HEK293 (cell line): ENCODE measurements around the gene PKMYT1.

Experiments used
- KLF16 ChIP-seq: fragments of 450-650 bp; formaldehyde crosslinking; IDR thresholded peaks from 2 replicates; pipeline ENCODE4 v1.5.1; 2017; ENCODE audit warnings: missing biosample characterization, missing genetic modification characterization
- ZBTB1 ChIP-seq: fragments of 450-650 bp; formaldehyde crosslinking; IDR thresholded peaks from 2 replicates; pipeline ENCODE4 v1.5.1; 2016; ENCODE audit warnings: missing biosample characterization, missing genetic modification characterization
- ZBTB17 ChIP-seq: fragments of 450-650 bp; formaldehyde crosslinking; IDR thresholded peaks from 2 replicates; pipeline ENCODE4 v1.5.1; 2016; ENCODE audit warnings: missing biosample characterization, missing genetic modification characterization
- ZBTB20 ChIP-seq: fragments of 450-650 bp; formaldehyde crosslinking; IDR thresholded peaks from 2 replicates; pipeline ENCODE4 v1.5.1; 2016; ENCODE audit warnings: missing biosample characterization, missing genetic modification characterization
- ZEB2 ChIP-seq: fragments of 450-650 bp; formaldehyde crosslinking; IDR thresholded peaks from 2 replicates; pipeline ENCODE4 v1.5.1; 2016; ENCODE audit warnings: missing biosample characterization, missing genetic modification characterization
- ZFP69B ChIP-seq: fragments of 450-650 bp; formaldehyde crosslinking; IDR thresholded peaks from 2 replicates; pipeline ENCODE4 v1.5.1; 2016; ENCODE audit warnings: missing biosample characterization, missing genetic modification characterization
- ZNF10 ChIP-seq: fragments of 450-650 bp; formaldehyde crosslinking; IDR thresholded peaks from 2 replicates; pipeline ENCODE4 v1.5.1; 2017; ENCODE audit warnings: missing biosample characterization, missing genetic modification characterization
- ZNF112 ChIP-seq: fragments of 450-650 bp; formaldehyde crosslinking; IDR thresholded peaks from 2 replicates; pipeline ENCODE4 v1.5.0; 2017; ENCODE audit warnings: missing biosample characterization, missing genetic modification characterization
- ZNF121 ChIP-seq: fragments of 450-650 bp; formaldehyde crosslinking; IDR thresholded peaks from 2 replicates; pipeline ENCODE4 v1.5.1; 2016; ENCODE audit warnings: missing biosample characterization, missing genetic modification characterization
- ZNF23 ChIP-seq: fragments of 450-650 bp; formaldehyde crosslinking; IDR thresholded peaks from 2 replicates; pipeline ENCODE4 v1.5.1; 2016; ENCODE audit warnings: missing biosample characterization, missing genetic modification characterization, borderline replicate concordance
- ZNF248 ChIP-seq: fragments of 450-650 bp; formaldehyde crosslinking; IDR thresholded peaks from 2 replicates; pipeline ENCODE4 v1.5.1; 2017; ENCODE audit warnings: missing biosample characterization, missing genetic modification characterization
- ZNF274 ChIP-seq, 2 experiments: fragments of 200-500 bp in 1 of 2; fragments of 450-650 bp in 1 of 2; sonication (Bioruptor generic) in 1 of 2; formaldehyde crosslinking in 1 of 2; IDR thresholded peaks; 2 replicates each; pipeline versions ENCODE4 v1.5.1 to v1.6.1; 2014 to 2016; ENCODE audit warnings: borderline replicate concordance in 1 of 2, inconsistent platforms in 1 of 2, low read length in 1 of 2, missing biosample characterization in 1 of 2, missing genetic modification characterization in 1 of 2
- ZNF311 ChIP-seq: fragments of 450-650 bp; formaldehyde crosslinking; IDR thresholded peaks from 2 replicates; pipeline ENCODE4 v1.5.1; 2017; ENCODE audit warnings: missing biosample characterization, missing genetic modification characterization, borderline replicate concordance
- ZNF341 ChIP-seq: fragments of 450-650 bp; formaldehyde crosslinking; IDR thresholded peaks from 2 replicates; pipeline ENCODE4; 2016; ENCODE audit warnings: low read depth, missing biosample characterization, missing genetic modification characterization
- ZNF354C ChIP-seq: fragments of 450-650 bp; formaldehyde crosslinking; IDR thresholded peaks from 2 replicates; pipeline ENCODE4 v1.5.1; 2016; ENCODE audit warnings: missing biosample characterization, missing genetic modification characterization, low read depth, borderline replicate concordance
- ZNF391 ChIP-seq: fragments of 450-650 bp; formaldehyde crosslinking; IDR thresholded peaks from 2 replicates; pipeline ENCODE4 v1.5.1; 2016; ENCODE audit warnings: low read depth, missing biosample characterization, missing genetic modification characterization, borderline replicate concordance
- ZNF394 ChIP-seq: fragments of 450-650 bp; formaldehyde crosslinking; IDR thresholded peaks from 2 replicates; pipeline ENCODE4 v1.5.1; 2016; ENCODE audit warnings: missing biosample characterization, missing genetic modification characterization, mild to moderate bottlenecking, moderate library complexity, borderline replicate concordance
- ZNF433 ChIP-seq: fragments of 450-650 bp; formaldehyde crosslinking; IDR thresholded peaks from 2 replicates; pipeline ENCODE4 v1.5.1; 2016; ENCODE audit warnings: missing biosample characterization, missing genetic modification characterization, low read depth
- ZNF48 ChIP-seq: fragments of 450-650 bp; formaldehyde crosslinking; IDR thresholded peaks from 2 replicates; pipeline ENCODE4 v1.5.1; 2016; ENCODE audit warnings: missing biosample characterization, missing genetic modification characterization
- ZNF501 ChIP-seq: fragments of 450-650 bp; formaldehyde crosslinking; IDR thresholded peaks from 2 replicates; pipeline ENCODE4 v1.5.1; 2016; ENCODE audit warnings: missing biosample characterization, missing genetic modification characterization
- ZNF558 ChIP-seq: fragments of 450-650 bp; formaldehyde crosslinking; IDR thresholded peaks from 2 replicates; pipeline ENCODE4 v1.5.1; 2016; ENCODE audit warnings: missing biosample characterization, missing genetic modification characterization
- ZNF621 ChIP-seq: fragments of 450-650 bp; formaldehyde crosslinking; IDR thresholded peaks from 2 replicates; pipeline ENCODE4 v1.5.1; 2017; ENCODE audit warnings: missing biosample characterization, missing genetic modification characterization
- ZNF626 ChIP-seq: fragments of 450-650 bp; sonication (Bioruptor Pico); formaldehyde crosslinking; IDR thresholded peaks from 2 replicates; pipeline ENCODE4 v1.5.1; 2018; ENCODE audit warnings: missing biosample characterization, missing genetic modification characterization, inconsistent platforms
- ZNF660 ChIP-seq: fragments of 450-650 bp; IDR thresholded peaks from 2 replicates; pipeline ENCODE4 v1.5.1; 2018; ENCODE audit warnings: missing biosample characterization, mild to moderate bottlenecking, missing genetic modification characterization
- ZNF791 ChIP-seq: fragments of 450-650 bp; formaldehyde crosslinking; IDR thresholded peaks from 2 replicates; pipeline ENCODE4 v1.5.1; 2016; ENCODE audit warnings: missing biosample characterization, missing genetic modification characterization
- ZNF837 ChIP-seq: fragments of 450-650 bp; formaldehyde crosslinking; IDR thresholded peaks from 2 replicates; pipeline ENCODE4 v1.5.1; 2016; ENCODE audit warnings: missing biosample characterization, missing genetic modification characterization
- ZSCAN23 ChIP-seq: fragments of 450-650 bp; formaldehyde crosslinking; IDR thresholded peaks from 2 replicates; pipeline ENCODE4 v1.5.1; 2016; ENCODE audit warnings: missing biosample characterization, missing genetic modification characterization
- TF ChIP-seq, protein P1 (sequence below): fragments of 450-650 bp; formaldehyde crosslinking; IDR thresholded peaks from 2 replicates; pipeline ENCODE4 v1.5.0; 2017; ENCODE audit warnings: missing biosample characterization, missing genetic modification characterization, borderline replicate concordance
- TF ChIP-seq, protein P2 (sequence below): fragments of 450-650 bp; formaldehyde crosslinking; IDR thresholded peaks from 2 replicates; pipeline ENCODE4; 2016; ENCODE audit warnings: missing biosample characterization, missing genetic modification characterization
- TF ChIP-seq, protein P3 (sequence below): fragments of 450-650 bp; formaldehyde crosslinking; IDR thresholded peaks from 2 replicates; pipeline ENCODE4 v1.5.1; 2016; ENCODE audit warnings: missing biosample characterization, missing genetic modification characterization
- TF ChIP-seq, protein P4 (sequence below): fragments of 450-650 bp; formaldehyde crosslinking; IDR thresholded peaks from 2 replicates; pipeline ENCODE4 v1.5.1; 2017; ENCODE audit warnings: missing biosample characterization, missing genetic modification characterization
- TF ChIP-seq, protein P5 (sequence below): fragments of 450-650 bp; formaldehyde crosslinking; IDR thresholded peaks from 2 replicates; pipeline ENCODE4 v1.5.1; 2017; ENCODE audit warnings: missing biosample characterization, mild to moderate bottlenecking, missing genetic modification characterization, moderate library complexity

The PKMYT1 gene

DNA sequence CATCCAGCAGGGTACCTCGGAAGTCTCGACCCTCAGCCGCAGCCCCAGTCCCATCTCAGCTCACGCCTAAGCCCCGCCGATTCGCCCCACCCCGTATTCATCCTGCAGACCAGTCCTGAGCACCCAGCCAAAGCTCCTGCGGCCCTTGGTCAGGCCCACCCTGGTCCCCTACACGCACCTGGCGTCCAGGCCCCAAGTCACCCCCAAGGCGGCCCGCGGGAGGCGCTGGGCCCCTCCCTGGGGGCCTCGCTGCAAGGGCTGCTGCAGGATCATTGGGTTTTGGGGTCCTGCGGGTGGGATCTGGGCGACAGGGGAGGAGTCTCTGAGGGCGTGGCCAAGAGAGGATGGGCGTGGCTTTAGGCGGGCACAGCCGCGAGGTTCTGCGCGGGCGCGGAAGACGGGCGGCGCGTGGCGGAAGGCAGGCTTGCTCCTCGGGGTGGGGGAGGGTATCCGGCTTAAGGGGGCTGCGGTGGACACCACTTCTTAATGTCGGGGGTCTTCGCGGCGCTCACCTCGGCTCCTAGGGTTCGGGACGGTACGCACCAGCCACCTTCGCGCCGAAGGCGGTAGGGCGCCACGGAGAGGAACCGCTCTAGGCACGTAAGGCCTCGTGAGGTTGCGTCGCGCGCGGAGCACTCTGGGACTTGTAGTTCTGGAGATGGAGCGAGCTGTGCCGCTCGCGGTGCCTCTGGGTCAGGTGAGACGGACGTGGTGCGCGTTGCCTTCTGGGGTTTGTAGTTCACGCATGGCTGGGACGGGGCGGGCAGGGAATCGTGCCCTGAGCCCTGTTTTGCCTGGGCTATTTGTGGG lies 43.6 kb upstream of the PKMYT1 start, which contains the start of the genes HCFC1R1 and THOC6 (continued):
- TF ChIP-seq, protein P1, sequence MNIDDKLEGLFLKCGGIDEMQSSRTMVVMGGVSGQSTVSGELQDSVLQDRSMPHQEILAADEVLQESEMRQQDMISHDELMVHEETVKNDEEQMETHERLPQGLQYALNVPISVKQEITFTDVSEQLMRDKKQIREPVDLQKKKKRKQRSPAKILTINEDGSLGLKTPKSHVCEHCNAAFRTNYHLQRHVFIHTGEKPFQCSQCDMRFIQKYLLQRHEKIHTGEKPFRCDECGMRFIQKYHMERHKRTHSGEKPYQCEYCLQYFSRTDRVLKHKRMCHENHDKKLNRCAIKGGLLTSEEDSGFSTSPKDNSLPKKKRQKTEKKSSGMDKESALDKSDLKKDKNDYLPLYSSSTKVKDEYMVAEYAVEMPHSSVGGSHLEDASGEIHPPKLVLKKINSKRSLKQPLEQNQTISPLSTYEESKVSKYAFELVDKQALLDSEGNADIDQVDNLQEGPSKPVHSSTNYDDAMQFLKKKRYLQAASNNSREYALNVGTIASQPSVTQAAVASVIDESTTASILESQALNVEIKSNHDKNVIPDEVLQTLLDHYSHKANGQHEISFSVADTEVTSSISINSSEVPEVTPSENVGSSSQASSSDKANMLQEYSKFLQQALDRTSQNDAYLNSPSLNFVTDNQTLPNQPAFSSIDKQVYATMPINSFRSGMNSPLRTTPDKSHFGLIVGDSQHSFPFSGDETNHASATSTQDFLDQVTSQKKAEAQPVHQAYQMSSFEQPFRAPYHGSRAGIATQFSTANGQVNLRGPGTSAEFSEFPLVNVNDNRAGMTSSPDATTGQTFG (tag by site-specific recombination) = no peak
- TF ChIP-seq ZNF354C (tag by site-specific recombination) = no peak
- TF ChIP-seq ZNF621 = no peak
- TF ChIP-seq ZSCAN23 (tag by site-specific recombination) = peak; percentile 23; the same call in 1 of the 2 replicates
- TF ChIP-seq ZNF10 (tag by site-specific recombination) = no peak
- no peak for TF ChIP-seq ZNF248
- TF ChIP-seq ZNF394 (tag by site-specific recombination) = peak; percentile 70; the same call in 1 of the 2 replicates
- 0 out of 2 replicates have a peak, but pooled peaks have one; percentile 12 for TF ChIP-seq ZBTB1 (tag by site-specific recombination)
- no peak for TF ChIP-seq ZNF626 (tag by site-specific recombination)
- 0 out of 2 replicates have a peak, but pooled peaks have one; percentile 39 for TF ChIP-seq ZNF391 (tag by site-specific recombination)
- TF ChIP-seq ZEB2 (tag by site-specific recombination) = peak; percentile 95
- TF ChIP-seq ZNF121 (tag by site-specific recombination) = no peak
- no peak for TF ChIP-seq ZNF791 (tag by site-specific recombination)
- TF ChIP-seq ZNF48 (tag by site-specific recombination) = no peak
- no peak for TF ChIP-seq ZNF433
- TF ChIP-seq ZNF311 (tag by site-specific recombination) = no peak
- no peak for TF ChIP-seq ZNF837 (tag by site-specific recombination)
- TF ChIP-seq, protein P2, sequence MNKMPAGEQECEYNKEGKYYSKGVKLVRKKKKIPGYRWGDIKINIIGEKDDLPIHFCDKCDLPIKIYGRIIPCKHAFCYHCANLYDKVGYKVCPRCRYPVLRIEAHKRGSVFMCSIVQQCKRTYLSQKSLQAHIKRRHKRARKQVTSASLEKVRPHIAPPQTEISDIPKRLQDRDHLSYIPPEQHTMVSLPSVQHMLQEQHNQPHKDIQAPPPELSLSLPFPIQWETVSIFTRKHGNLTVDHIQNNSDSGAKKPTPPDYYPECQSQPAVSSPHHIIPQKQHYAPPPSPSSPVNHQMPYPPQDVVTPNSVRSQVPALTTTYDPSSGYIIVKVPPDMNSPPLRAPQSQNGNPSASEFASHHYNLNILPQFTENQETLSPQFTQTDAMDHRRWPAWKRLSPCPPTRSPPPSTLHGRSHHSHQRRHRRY = no peak
- TF ChIP-seq ZNF501 (tag by site-specific recombination) = no peak; the same call in 1 of the 2 replicates
- peak; percentile 85 for TF ChIP-seq ZFP69B (tag by site-specific recombination)
- peak; percentile 52; the same call in 1 of the 2 replicates for TF ChIP-seq ZBTB20 (tag by site-specific recombination)
- TF ChIP-seq ZNF558 (tag by site-specific recombination) = no peak
- TF ChIP-seq, protein P3, sequence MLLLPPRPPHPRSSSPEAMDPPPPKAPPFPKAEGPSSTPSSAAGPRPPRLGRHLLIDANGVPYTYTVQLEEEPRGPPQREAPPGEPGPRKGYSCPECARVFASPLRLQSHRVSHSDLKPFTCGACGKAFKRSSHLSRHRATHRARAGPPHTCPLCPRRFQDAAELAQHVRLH (tag by site-specific recombination) = peak; percentile 83
- 0 out of 2 replicates have a peak, but pooled peaks have one; percentile 71 for TF ChIP-seq ZNF660 (tag by site-specific recombination)
- TF ChIP-seq, protein P4, sequence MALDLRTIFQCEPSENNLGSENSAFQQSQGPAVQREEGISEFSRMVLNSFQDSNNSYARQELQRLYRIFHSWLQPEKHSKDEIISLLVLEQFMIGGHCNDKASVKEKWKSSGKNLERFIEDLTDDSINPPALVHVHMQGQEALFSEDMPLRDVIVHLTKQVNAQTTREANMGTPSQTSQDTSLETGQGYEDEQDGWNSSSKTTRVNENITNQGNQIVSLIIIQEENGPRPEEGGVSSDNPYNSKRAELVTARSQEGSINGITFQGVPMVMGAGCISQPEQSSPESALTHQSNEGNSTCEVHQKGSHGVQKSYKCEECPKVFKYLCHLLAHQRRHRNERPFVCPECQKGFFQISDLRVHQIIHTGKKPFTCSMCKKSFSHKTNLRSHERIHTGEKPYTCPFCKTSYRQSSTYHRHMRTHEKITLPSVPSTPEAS = no peak
- TF ChIP-seq ZNF23 (tag by site-specific recombination) = no peak
- no peak for TF ChIP-seq ZNF274 (IDR thresholded peaks at IDR 0.05; ENCODE audit: low read length)
- no peak for TF ChIP-seq ZNF274 (tag by site-specific recombination; IDR thresholded peaks at IDR 0.05; ENCODE audit: borderline replicate concordance)
- peak; percentile 94 for TF ChIP-seq ZBTB17 (tag by site-specific recombination)
- TF ChIP-seq ZNF341 = peak; percentile 49; the same call in 1 of the 2 replicates
- TF ChIP-seq, protein P5, sequence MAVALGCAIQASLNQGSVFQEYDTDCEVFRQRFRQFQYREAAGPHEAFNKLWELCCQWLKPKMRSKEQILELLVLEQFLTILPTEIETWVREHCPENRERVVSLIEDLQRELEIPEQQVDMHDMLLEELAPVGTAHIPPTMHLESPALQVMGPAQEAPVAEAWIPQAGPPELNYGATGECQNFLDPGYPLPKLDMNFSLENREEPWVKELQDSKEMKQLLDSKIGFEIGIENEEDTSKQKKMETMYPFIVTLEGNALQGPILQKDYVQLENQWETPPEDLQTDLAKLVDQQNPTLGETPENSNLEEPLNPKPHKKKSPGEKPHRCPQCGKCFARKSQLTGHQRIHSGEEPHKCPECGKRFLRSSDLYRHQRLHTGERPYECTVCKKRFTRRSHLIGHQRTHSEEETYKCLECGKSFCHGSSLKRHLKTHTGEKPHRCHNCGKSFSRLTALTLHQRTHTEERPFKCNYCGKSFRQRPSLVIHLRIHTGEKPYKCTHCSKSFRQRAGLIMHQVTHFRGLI (tag by site-specific recombination) = peak; percentile 91
- TF ChIP-seq ZNF112 (tag by site-specific recombination) = no peak
- peak; percentile 94 for TF ChIP-seq KLF16 (tag by site-specific recombination)
